GM19468 (cell line): ENCODE data around the gene ADAMTSL1.

Source experiments
- ATAC-seq: cut with Tn5 transposase; IDR thresholded peaks from one replicate; pipeline ENCODE4 v1.9.1; 2021; ENCODE audit warnings: mild to moderate bottlenecking, moderate library complexity, moderate number of reproducible peaks; ENCODE audit not compliant: unreplicated experiment; ENCODE audit errors: extremely low read depth

ADAMTSL1 gene

GRCh38 chr9:18678821-18679590 is 205.1 kb downstream of the ADAMTSL1 start:
- ATAC-seq, result no peak

DNA sequence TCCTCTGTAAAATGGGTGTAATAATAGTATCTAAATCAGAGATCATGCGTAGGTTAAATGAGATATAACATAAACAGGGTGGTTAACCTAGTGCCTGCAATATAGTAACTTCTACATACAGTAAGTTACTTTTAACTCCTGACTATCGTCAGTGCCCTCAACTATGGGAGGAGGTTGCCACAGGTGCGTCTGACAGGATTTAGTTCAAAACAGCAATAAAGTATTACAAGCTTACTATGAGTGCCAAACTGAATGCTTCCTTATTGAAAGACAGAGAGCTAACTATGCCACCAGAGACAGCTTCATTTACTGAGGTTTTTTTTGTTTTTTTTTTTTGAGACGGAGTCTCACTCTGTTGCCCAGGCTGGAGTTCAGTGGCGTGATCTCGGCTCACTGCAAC is 209.0 kb downstream of the ADAMTSL1 start:
- ATAC-seq, result no peak

- no peak for ATAC-seq
Observed at GRCh38 chr9:18683312-18683711, 209.4 kb downstream of the ADAMTSL1 start.

- ATAC-seq, result no peak
Observed at GRCh38 chr9:18683851-18684250, 209.9 kb downstream of the ADAMTSL1 start.

DNA sequence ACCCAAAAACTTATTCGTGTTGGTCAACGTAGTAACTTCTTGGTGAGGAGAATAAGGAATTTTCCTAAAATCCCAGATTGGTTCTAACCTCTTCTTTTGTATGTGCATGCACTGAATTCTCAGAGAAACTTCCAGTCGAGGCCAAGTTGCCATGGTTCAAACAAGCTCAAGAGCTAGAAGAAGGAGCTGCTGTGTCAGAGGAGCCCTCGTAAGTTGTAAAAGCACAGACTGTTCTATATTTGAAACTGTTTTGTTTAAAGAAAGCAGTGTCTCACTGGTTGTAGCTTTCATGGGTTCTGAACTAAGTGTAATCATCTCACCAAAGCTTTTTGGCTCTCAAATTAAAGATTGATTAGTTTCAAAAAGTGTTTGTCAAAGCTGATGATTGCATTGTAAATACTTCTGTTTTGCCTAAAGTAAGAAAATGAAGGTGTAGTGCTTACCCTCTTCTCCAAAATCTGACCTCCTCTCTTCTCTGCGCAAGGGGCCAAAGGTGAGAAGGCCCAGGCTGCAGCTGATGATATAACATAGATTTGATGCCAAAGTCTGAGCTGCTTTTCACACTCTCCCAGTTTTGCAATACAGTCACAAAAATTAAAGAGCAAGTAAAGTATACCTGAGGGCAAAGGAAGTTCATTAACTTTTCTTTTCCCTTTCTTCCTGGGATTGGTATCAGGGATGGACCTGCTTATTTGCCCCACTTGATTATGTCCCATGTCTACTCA is 210.8 kb downstream of the ADAMTSL1 start:
- no peak for ATAC-seq

- no peak for ATAC-seq
Observed at GRCh38 chr9:18688581-18689565, 214.9 kb downstream of the ADAMTSL1 start.

DNA sequence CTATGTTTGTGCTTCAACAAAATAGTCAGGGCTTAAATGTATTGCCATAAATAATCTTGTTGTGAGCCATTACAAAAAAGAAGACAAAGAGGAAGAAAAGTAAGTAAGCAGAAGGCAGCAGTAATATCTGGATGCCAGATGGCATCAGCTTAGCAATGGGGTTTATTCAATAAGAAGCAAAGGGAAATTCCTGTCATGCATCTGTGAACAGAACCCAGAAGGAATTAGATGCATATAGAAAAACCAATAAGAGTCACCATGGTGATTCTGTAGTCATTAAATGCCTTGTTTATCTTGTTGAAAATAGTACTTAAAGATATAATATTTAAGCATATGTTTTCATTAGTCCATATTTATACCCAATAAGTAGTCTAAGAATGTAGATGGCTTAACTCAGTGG is 216.0 kb downstream of the ADAMTSL1 start:
- no peak for ATAC-seq

GRCh38 chr9:18692268-18692667 is 218.3 kb downstream of the ADAMTSL1 start:
- ATAC-seq, result no peak

- no peak for ATAC-seq
Observed at GRCh38 chr9:18692962-18693361, 219.0 kb downstream of the ADAMTSL1 start.

DNA sequence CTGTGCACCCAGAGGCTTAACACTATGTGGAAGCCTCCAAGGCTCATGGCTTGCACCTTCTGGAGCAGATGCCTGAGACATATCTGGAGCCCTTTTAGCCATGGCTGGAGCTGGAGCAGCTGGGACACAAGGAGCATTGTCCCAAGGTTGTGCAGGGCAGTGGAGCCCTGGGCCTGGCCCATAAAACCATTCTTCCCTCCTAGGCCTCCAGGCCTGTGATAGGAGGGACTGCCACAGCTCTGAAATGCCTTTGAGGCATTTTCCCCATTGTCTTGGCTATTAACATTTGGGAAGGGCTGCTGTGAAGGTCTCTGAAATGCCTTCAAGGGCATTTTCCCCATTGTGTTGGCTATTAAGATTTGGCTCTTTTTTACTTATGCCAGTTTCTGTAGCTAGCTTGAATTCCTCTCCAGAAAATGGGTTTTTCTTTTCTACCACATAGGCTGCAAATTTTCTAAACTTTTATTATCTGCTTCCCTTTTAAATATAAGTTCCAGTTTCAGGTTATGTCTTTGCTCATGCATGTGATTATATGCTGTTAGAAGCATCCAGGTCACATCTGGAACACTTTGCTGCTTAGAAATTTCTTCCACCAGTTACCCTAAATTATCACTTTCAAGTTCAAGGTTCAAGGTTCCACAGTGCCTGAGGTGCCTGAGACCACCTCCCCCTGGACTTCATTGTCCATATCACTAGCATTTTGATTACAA is 221.2 kb downstream of the ADAMTSL1 start:
- no peak for ATAC-seq

DNA sequence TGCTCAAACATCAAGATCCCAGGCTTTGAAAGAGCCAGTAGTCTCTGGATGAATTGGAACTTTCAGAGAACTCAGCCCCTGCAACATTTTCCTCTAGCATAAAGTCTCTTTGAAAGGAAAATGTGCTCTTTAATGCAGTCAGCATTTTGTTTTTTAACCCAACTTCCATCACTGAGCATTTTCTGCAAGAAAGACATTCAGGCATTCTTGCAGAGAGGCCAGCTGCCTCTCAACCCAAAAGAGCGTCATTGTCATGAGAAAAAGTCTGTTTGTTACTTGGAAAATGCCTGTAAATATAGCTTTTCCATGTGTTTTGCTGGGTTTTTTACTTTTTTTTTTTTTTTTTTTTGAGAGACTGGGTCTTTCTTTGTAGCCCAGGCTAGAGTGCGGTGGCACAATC is 225.0 kb downstream of the ADAMTSL1 start:
- no peak for ATAC-seq

GRCh38 chr9:18699764-18700163 is 225.8 kb downstream of the ADAMTSL1 start:
- no peak for ATAC-seq

GRCh38 chr9:18700714-18701113 is 226.8 kb downstream of the ADAMTSL1 start:
- no peak for ATAC-seq

DNA sequence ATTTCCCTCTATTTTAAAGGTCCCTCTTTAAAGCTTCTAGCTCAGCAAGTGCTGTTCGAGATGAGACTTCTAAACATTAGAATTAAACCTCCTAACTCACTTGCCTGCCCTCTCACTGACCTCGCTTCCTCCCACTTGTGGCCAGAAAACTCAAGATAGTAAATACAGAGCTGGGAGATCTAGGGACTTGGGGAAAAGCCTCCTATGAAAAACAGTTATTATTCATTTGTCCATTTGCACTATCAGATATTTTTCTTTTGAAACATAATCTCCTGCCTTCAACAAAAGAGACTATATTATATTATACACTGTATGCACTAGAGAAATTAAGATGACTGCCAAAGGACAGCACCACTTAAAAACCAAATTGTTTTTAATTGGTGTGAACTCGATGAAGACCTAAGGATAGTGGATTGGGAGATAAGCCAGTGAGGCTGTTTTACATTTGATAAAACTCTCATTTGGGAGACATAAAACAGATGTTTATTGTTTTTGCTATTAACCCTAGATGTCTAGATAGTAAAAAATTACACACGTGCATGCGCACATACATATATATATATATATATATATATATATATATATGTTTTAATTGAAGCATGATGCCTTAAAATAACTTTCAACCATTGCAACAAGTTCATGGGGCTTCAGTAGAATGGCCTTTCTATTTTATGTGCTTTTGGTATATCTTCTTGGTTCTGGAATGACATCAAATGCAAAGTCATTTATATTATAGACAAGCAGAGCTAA is 229.4 kb downstream of the ADAMTSL1 start:
- ATAC-seq, result no peak

DNA sequence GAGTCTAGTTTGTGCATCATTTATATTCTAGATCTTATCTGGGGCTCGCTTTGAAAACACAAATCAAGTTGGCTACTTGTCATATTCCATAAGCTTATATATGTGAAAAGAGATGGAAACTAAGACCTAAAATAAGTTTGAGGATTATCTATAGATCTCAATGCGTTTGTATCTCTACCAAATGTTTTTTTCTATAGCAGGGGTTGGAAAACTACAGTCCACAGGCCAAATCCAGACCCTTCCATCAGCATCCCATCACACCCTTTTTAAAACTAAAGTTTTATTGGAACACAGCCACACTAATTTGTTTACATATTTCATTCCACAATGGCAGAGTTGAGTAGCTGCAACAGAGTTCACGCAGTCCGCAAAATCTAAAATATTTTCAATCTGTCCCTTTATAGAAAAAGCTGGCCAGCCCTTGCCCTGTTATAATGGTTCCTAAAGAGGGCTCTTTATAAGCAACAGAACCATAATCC is 230.0 kb downstream of the ADAMTSL1 start:
- ATAC-seq, result no peak

GRCh38 chr9:18705796-18706392 is 231.9 kb downstream of the ADAMTSL1 start:
- no peak for ATAC-seq

- ATAC-seq, result no peak
Observed at GRCh38 chr9:18706648-18707047, 232.7 kb downstream of the ADAMTSL1 start.

GRCh38 chr9:18707061-18707461 is 233.1 kb downstream of the ADAMTSL1 start:
- no peak for ATAC-seq
